HG03469 (cell line): Measurements from ENCODE around the gene SERPIND1.

ENCODE experiments used
- ATAC-seq: cut with Tn5 transposase; IDR thresholded peaks from one replicate; pipeline ENCODE4 v1.9.1; 2021; ENCODE audit warnings: mild to moderate bottlenecking, moderate library complexity, moderate number of reproducible peaks; ENCODE audit not compliant: unreplicated experiment

Gene SERPIND1

DNA sequence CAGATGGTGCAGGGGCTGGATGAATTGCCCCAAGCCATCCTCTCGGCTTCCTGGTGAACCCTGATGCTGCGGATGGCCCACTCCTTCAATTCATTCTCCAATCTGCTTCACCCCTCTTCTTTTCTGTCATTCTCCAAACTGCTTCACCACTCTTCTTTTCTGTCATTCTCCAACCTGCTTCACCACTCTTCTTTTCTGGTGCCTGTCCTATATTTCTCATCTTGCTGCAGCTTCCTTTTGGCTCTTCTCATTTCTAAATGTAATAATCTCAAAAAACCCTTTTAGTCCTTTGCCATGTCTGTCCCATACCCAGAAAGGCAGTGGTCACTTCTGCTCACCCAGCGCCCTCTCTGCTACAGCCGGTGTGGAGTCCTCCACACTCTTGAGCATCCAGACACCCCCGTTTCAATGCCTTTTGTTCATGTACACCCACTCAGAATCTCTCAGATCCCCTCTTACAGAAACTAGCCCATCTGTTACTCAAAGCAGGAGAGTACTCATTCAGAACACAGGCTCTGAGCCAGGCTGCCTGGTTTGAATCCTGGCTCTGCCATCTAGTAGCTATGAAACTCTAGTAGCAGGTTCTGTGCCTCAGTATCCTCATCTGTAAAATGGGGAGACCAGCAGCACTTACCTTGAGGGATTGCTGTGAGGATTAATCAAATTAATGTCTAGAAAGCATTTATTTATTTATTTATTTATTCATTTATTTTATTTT, 14.9 kb downstream of the SERPIND1 start:
- no peak for ATAC-seq

DNA sequence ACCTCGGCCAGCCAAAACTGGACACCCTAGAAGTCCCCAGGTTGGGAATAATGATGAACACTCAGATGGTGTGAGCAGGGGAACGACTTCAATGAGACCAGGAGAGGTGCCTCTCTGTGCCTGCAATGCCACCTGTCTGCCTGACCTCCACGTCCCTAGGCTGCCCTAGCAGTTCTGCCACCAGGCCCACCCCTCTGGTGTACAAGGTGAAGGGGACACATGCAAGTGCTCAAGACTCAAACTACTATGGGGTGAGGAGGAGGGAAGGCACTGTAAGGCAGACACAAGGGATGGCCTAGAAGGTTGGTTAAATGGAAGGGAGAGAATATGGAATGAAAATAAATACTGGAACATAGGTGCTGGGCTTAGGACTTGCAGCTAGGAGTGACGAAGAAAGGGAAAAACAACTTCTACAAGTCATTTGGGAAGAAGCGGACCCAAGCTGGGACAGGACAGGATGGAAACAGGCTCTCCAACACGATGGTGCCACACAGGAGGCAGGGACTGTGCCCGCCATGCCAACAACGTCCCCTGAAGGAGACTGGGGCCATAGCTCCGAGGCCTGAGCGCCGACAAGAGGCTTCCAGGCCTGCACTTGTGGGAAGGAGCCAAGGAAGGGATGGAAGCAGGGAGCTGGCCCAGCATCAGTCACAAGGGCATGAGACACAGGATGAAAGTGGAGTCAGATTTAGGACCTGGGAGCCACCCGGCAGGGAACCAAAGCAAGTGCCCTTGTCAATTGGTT, 18.5 kb downstream of the SERPIND1 start:
- no peak for ATAC-seq

DNA sequence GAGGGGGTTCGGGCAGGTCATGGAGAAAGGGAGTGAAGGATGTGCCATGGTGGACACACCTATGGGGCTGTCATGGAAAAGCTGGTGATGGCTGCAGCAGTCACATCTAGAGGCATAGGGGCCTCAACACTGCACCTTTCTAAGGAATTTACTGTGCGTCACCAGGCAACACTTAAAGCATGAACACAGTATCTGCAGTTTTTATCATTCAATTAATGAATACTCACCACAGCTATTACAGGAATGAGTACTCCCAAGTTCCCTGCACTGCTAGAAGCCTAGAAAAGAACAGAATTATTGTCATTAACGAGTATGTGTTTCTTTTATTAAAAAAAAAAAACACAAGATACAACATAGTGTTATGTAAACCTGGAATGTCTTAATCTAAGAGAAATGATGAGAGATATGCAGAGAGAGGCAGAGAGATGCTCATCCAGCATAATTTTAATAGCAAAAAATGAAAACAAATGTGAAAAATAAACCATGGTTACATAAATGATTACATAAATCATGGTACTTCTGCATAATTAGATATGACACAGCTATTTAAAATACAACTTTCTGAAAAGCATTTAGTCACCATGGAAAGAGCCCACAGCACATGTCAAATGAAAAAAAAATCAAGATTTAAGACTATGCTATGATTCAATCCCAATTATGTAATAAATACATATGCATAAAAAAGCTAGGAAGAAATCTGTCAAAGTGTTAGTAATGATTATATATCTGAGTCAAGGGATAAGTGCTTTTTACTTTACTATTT, 19.2 kb downstream of the SERPIND1 start:
- ATAC-seq, result no peak

DNA sequence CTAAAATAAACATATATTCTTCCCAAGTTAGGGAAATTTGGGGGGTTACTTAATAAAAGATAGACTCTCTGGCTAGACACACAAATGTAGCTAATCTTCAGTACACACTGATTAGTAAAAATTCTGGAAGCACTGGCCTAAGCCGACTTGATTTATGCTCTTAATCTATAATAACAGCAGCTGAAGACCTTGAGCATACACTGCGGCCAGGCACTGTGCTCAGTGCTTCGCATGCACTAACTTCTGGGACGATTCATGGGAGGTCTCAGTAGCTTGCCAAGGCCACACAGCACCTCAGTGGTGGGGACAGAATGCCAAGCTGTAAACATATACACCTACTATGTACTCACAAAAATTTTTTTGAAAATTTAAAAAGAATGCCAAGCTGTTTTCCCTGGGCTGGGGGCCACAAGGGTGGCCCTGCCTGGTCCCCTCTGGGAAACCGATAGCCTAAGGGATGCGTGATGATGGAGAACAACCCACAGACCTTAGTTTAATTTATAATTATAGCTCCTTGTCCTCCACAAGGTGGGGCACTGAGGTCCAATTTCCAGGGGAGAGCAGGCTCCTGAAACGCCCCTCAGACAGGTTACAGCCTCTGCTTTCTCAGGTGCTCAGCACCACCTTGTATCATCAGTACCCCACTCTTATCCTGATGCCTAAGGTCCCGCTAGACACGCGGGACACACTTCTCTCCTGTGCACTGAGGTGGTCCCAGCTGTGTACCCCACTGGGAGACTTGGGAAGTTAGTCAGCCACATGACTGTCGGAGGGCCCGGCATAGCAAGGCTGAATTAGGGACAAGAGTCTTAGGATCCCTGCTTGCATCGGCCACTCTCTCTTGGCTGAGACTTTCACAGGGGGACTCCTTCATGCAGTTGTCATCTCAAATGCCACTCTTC, 20.1 kb downstream of the SERPIND1 start:
- no peak for ATAC-seq

DNA sequence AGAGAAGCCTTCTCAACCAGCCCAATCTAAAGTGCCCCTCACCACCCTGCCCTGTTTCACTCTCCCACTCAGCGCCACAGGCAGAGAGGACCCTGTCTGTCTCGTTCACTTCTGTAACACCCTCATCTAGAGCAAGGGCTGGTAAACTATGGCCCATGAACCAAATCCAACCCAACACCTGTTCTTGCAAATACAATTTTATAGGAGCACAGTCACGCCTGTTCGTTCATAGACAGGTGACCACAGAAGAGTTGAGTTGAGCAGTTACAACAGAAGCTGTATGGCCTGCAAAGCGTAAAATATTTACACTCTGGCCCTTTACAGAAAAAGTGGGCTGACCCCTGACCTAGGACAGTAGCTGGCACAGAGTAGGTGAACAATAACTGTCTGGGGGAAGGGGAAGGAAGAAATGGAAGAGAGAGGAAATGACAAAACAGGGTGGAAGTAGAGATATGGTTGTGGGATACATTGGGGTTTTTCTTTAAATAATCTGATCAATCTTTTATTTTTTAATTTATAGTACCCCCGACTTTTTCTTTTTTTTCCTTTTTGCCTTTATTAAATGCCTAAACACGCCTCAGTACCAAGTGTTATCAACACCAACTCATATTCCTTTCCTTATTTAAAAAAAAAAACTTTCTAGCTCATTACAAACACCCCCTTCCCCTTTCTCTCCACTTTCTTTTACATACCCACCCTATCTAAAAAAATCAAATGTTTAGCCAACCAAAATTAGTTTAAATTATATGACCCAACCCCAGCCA, 20.9 kb downstream of the SERPIND1 start:
- ATAC-seq, result no peak

DNA sequence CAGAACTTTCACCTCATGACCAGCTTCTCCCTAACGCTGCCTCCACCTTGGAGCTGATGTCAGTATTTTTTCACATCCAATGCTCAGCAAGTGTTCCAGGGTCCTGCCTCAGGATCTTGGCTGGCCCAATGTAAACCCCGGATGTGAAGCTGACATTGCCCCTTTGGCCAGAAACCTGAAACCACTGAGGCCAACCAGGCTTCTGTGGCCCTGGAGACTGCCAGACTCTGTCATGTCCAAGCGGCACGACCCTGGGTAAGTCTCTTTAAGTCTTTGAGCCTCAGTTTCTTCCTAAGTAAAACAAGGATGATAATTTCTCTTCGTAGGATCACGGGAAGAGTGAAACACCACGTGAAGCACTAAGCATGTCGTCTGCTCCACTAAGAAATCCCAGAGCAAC, 22.8 kb downstream of the SERPIND1 start:
- no peak for ATAC-seq

DNA sequence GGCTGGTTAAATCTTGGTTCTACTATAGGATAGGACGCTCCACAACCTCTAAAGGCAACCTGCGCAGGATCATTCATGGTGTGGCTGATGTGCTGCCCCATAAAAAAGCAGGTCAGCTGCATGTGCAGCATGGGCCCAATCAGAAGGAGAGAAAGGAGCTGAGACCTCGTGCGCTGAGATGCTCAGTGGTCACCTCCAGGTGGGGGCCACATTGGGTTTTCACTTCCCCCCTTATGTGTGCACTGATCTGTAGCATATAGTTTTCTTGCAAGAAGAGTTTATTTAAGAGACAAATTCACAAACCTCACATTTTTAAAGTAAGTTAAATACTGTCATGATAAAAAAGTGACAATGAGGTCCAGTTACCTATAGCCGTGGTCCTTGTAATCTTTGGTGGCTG, 24.3 kb downstream of the SERPIND1 start:
- ATAC-seq, result no peak

DNA sequence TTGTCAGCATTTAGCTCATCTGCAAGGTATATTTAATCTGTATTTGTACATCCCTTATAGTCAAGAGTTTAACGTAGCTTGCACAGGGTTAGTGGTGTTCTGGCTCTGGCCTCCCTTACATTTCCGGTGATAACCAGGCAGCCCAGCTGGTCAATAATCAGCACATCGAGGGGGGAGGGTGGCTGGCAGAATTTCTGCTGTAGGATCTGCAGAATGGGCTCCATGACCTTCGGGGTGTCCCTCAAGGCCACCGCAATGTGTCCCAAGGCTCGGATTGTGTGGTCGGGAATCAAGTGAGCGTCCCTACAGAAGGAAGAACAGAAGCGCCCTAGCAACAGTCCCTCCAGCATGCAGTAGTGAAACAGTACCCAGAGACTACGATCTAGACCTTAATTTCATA, 25.1 kb downstream of the SERPIND1 start:
- no peak for ATAC-seq

DNA sequence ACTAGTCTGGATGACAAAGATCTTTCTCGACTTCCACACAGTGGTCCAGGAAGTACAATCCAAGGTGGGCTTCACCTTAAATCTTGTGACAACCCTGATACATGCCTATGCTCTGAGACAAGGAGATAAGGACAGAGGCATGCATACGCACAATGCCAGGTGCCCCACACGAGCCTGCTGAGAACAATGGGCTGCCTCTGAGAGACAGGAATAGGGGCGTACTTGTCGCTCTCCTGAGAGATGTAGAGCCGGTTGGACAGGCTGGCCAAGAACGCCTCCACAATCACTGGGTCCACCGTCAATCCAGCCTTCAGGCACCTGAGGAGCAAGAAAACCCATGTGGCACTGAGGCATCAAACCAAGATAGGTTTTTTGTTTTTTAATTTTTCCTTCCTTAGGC, 25.5 kb downstream of the SERPIND1 start:
- ATAC-seq, result no peak

DNA sequence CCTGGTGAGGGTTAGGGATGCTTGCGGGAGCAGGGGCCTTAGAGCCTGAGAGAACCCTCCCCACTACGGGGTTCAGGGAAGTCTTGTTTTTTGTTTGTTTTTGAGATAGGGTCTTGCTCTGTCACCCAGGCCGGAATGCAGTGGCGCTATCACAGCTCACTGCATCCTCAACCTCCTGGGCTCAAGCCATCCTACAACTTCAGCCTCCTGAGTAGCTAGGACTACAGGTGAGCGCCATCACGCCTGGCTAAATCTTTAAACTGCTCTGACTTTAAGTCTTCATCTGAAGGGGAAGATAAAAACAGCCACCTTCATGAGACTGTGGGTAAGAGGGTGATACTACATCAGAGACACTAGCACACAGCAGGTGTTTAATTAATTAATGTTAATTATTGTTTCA, 28.5 kb downstream of the SERPIND1 start:
- no peak for ATAC-seq

DNA sequence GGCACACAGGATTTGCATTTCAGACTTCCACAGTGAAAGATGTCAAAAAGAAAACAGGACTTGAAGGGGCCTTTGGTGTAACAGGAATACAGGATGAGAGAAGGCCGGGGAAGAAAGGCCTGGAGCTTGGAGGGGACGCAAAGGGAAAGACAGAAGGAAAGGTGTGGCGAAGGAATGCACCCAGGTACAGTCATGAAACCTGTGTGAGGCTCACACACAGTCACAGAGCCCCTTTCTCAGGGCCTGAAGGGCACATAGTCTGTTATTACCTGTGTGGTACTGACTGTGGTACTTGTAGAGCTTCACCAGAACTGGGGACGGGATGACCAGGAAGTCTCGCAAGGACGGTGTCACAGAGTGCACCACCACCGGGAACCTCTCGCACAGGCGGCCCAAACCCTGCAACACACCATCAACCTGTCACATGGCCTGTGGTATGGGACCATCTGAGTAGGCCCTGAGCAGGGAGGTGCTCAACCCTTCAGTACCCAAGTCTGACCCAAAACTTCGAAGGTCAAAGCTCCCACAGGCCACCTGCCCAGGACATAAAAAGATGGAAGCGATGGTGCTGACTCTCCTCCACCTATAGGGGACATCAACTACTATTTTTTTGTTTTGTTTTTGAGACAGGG, 29.1 kb downstream of the SERPIND1 start:
- ATAC-seq, result no peak

DNA sequence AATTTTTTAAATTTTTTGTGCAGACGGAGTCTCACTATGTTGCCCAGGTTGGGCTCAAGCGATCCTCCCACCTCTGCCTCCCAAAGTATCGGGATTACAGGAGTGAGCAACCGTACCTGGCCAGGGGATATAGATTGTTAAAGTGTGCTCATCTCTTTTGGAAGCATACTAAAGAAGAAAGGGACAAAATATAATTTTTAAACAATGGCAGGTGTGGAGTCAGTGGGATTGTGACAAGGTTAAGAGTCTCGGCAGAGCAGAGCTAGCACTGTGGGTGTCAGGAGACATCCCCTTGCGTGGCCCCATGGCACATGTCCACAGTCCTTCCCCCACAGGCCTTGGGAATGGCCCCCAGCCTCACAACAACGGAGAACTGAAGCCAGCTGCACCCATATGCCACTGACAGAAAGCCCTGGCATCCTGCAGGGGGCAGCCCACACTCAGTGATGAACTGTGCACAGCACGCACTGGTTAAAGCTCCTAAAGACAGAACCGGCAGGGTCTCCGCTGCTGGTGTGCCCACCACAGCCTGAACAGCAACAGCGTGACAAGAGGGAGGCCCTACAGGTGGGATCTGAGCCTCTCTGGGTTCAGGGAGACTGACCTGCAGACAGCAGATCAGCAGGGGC, 29.9 kb downstream of the SERPIND1 start:
- no peak for ATAC-seq

DNA sequence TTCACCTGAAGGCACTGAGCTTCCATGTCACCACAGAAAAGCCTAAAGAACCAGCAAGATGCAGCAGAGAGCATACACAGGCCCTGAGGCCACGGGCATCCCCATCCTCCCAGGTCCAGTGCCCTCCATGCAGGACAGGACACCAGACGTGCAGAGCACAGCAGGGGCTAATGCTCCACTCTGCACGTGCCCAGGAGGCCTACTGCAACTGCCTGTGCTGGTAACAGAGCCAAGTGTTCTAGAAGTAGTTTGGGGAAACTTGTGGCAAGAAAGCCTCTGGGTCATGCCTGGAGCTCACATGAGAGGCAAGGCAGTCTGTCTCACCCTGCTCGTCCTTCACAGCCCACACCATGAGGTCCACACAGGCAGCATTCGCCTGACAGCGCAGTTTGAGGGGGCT, 30.7 kb downstream of the SERPIND1 start:
- no peak for ATAC-seq

DNA sequence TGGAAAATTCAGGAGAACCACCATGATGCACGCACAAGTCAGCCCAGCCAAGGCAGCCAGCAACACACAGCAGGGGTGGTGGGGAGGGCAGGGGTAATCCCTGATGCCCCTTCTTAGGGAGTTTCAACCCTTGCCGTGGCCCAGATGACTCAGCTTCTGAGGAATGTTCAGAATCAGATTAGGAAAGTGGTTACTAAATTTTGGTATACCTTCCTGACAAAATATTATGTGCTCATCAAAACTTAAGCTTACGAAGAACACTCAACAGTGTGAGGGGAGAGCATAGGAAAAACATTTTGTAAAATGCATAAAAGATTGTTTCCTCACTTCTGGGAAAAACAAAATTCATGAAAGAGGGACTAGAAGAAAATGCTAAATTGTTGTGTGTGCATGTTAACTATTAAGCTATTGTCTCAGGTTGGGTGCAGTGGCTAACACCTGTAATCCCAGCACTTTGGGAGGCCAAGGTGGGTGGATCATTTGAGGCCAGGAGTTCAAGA, 32.1 kb downstream of the SERPIND1 start:
- no peak for ATAC-seq

DNA sequence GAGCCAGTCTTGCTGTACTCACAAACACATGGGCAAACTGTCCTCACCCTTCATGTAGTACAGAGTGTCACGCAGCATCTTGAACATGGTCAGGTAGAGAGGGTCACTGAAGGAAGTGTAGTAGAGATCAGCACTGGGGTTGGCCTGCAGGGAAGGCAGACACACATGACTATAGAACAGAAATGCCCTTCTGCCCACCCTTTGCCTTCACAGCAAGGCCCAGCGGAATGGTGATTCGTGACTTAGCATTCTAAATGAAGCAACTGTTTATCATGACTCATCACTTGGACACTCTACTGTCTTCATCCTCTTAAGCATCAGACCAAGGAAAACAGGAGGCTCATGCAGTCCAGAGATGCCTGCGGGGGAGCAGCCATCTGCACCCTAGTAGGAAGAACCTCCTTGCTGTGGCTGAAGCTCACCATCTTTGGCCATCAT, 33.4 kb downstream of the SERPIND1 start:
- no peak for ATAC-seq

DNA sequence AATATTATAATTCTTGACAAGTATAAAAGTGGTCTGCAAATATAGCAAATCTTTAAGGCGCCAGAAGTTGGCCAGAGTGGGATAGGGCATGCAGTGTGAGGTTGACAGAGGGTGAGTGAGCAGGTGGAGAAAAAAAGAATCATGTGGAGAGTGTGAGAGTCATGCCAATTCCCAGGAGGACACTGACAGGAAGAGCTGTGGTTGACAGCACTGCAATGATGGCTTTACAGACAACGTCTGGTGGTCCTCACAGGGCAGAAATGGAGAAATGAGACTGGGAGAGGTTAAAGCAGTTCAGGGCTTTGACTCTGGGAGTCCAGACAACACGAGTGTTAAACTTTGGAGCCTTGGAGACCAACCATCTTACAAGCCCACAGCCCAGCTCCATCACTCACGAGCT, 34.9 kb downstream of the SERPIND1 start:
- ATAC-seq, result no peak

DNA sequence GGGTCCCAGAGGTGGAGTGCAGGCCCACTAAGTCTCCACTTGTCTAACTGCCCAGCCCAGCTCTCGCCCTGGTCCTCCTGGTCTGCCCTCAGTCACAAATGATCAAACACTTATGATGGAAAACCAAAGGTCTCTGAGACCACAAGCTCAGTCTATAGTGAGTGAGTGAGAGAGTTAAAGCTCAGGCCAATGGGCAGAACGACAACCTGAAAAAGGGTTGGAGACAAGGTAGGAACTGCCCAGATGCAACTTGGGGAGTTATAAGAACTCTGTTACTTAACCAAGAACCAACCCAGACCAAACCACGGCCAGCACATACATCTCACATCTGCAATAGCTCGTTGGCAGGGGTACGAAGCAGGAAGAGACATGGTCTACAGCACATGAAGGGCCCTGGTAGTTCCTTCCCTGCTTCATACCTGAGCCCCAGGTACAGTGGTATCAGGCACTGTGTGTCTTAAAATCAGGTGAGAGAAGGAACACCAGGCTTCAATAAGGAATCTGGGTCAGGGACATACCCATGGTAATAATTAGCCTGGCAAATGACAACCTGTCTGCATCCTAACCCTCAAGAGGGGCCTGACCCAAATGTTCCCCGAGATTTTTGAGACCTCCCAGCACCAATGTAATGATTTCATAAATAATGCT, 35.7 kb downstream of the SERPIND1 start:
- ATAC-seq, result no peak

DNA sequence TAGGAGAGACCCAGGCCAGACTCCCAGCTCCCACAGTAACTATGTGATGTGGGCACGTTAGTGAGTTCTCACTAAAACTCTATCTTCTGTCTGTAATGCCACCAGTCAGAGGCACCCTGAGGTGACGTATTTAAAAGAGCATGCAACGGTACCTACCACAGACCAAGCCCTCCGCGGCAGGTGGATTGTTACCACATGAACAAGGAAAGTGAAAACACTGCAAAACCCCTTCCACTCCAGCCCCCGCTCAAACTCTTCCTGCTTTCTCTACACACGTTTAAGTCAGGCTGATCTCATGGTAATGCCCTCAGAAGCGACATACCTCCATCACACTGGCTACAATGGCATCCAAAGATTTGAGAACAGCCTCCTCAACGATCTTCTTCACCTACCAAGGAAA, 36.7 kb downstream of the SERPIND1 start:
- ATAC-seq, result no peak
